RKO (cell line): ENCODE results near the gene CSNK1G3.
A peak's percentile ranks its signal among the peaks of the same experiment; 100 is the strongest.

Experiments
- DNase-seq: peaks from one replicate; pipeline ENCODE4 v3.0.0-alpha.2; 2016; ENCODE audit warnings: low spot score

Gene CSNK1G3

DNA sequence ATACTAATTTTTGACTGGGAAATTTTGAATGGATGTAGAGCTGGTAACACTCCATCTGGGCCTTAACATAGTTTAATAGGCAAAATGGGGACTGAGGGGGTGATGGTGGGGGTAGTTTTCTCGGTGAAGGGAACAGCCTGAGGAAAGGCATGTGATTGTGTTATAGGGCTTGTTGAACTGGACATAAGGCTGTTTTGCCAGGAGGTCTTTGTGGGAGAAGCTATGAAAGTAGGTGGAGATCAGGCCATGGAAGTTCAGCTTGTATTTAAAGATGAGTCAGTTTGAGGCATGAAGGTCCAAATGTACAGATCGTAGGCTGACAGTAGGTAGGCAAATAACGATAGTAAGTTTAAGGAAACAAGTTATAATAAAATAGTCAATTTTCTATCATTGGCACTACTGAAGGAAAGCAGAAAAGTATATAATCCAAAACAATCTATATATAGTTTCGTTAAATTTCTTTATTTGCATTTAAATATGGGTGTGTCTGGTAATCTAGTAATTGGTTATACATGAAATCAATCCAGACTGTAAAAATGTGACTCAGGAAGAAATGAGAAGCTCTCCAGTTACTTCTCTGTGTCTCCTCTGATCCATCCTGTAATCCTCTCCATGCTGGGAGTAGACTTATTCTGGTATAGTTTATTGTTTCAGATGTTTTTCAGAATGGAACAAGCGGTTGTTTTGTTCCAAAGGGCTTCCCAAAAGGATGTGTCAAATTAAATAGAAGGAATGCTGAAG, 2.8 kb downstream of the CSNK1G3 start:
- no peak for DNase-seq

DNA sequence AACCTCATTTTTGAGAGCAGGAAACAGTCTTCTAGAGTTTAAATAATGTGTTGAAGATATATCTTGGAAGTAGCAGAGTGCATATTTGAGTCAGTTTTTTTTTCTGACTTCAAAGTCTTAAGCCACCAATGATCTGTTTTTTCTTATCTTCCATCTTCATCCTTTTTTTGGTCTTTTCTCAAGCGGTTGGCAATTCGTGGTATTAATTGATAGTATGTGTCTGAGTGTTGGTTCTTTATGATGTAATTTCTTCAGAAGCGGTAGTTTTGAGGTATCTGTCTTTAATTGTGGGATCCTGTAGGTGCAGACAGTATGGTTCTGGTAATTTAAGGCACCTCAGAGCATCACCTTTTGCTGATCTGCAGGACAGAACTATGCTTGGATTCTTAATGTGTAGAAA, 3.9 kb downstream of the CSNK1G3 start:
- DNase-seq = no peak

DNA sequence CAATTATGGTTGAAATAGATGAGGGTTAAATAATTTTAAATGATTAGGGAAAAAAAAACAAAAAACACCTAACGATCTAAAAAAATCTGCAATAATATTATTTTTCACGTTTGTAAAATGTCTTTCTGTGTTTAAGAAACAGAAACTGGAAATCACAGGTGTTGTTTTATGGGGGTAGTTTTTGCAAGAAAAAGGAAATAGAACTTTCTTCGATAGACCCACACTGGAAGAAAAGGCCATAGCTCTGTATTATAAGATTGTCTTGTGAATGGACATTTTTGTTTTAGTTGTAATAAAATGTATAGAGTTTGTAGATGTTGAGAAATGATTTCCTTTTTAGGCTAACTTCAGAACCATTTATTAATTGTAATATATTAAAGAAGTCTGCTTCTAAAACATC, 5.5 kb downstream of the CSNK1G3 start:
- DNase-seq = no peak

DNA sequence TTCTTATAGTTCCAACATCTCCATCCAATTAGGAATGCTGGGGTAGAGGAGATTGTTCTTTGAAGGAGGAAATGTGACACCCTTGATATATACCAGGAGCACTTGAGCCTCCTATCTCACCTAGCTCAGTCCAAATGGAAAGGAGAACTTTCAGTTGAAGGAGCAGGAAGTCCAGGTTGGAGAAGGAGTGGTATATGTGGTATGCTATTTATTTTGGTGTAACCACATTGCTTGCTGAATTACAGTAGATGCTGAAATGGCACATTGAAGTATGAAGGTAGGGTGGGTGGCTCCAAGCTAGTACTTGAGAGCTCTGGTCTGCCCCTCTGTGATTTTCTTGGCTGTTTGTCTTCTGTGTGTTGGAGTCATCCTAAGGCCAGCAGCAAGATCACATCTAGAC, 6.1 kb downstream of the CSNK1G3 start:
- no peak for DNase-seq

DNA sequence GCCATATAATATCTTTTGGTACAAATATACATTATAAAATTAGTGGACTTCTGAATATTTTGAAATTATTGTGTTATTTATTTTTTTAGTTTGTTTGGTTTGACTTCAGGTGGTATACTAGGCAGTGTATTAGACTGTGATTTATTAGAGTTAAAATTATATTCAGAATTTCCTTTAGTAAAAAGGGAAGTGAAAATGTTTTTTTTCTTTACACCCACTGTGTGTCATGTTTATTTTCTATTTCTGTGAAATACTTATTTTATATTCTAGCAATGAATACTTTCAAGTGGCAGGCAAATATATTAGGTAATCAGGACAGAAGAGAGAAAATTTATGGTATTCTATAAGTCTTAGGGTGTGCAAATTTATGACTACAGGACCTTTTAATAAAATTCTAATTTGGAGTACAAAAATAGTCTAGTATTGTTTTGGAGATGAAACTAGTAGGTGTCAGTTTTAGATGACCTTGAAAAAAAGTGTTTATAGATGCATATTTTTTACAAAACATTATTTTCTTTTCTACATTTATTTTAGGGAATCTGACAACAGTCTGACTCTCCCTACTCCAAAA, 8.8 kb downstream of the CSNK1G3 start:
- no peak for DNase-seq

DNA sequence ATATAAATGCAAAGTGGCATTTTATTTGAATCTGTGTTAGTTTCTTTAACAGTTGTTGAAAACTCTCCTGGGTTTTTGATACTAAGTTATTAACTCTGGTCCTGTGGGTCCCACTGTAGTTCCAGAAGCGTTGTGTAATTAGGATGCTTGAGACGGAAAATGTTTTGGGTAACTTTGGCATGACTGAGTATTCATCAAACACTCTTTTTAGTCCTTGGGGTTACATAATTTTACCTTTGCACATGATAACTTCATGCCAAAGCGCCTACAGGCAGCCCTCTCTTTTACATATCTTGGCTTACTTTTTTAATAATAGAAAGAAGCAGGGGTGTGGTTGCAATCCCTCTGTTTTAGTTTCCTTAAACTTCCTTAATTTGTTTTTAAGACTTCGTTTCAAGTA, 12.2 kb downstream of the CSNK1G3 start:
- DNase-seq = no peak

DNA sequence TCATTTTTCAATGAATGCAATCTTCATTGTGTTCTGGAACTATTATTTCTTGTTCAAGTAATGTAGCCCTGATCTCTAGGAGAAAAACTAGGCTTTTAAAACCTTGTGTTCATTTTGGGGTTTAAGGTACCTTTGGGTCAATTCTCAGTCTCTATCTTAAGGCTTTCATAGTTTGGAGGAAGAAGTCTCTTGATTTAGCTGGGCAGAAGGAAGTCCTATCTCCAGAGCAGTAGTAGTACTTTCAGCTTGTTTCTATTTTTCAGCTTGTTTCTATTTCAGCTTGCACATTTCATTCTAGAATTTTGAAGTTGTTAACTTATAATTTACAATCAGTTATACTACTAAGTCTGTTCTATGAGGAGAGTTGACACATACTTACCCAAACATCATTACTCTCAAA, 15.2 kb downstream of the CSNK1G3 start:
- no peak for DNase-seq

DNA sequence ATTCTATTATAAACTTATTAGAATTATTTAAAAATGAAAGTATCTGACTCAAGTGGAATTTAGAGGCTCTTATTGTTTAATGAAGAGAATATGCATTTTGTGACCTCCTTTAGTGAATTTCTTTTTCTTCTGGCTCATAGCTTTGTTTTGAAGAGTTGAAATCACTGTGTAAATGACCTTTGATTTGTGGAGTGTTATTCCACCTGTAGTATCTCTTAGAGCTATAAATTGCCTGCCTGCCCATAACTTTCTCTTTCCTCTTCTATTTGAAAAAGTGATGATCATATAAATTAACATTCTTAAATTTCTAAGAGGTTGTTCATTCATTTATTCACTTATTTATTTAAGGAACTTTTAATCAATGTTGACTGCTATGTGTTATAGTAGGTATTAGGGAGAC, 16.1 kb downstream of the CSNK1G3 start:
- no peak for DNase-seq

DNA sequence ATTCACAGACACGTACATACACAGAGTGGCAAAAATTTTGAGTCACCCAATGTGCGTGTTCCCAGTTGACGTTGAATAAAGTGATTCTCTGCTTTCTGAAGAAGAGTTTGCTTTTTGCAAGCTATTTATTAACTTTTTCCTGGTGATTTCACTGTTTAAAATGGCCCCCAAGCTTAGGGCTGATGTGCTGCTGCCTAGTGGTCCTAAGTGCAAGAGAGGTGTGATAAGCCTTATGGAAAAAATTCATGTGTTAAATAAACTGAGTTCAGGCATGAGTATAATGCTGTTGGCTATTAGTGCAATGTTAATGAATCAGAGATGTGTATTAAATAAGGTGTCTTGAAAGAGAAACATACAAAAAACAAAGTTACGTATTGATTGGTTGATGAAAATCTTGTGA, 16.9 kb downstream of the CSNK1G3 start:
- DNase-seq = no peak

DNA sequence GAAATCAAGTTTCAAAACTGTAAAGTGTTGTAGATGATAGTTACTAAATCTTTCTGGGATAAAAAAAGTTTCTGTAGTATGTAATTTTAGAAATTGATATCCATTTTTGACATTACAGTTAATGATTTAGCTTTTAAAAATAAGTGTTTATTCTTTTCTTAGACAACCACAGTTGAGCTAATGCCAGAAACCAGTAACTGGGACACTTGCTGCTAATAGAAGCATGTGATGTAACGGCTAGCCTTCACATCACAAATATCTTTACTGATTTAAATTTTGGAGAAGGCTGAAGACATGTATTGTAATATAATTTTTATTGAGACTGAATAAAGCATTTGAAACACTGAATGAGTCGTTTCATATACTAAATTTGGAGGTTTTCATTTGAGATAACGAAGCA, 18.8 kb downstream of the CSNK1G3 start:
- DNase-seq = no peak

DNA sequence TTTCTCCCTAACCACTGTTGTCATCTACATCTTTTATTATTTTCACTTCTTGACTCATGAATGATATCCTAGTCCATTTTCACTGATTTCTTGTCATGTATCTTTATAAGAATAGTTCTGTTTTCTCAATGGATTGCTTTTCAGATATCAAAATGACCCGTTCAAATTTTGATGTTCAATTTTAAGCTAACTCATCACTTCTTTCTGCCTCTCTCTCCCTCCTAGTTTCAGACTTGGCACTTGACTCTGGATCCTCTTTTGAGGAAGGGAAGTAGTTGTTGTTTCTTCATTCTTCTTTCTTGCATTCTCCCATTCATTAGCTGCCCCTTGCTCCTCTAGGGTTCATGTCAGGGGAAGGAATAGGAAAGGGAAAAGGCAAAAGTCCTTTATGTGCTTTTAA, 23.7 kb downstream of the CSNK1G3 start:
- no peak for DNase-seq

DNA sequence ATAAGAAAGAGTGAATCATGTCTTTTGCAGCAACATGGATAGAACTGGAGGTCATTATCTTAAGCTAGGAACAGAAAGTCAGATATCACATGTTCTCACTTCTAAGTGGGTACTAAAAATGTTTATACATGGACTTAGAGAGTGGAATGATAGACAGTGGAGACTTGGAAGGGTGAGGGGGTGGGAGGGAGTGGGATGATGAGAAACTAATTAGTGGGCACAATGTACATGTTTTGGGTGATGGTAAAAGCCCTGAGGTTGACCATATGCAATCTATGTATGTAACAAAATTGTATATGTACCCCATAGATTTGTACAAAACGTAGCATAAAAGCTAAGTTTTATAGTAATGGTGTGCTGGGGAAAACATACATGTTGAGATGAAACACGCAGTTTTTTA, 25.3 kb downstream of the CSNK1G3 start:
- no peak for DNase-seq

DNA sequence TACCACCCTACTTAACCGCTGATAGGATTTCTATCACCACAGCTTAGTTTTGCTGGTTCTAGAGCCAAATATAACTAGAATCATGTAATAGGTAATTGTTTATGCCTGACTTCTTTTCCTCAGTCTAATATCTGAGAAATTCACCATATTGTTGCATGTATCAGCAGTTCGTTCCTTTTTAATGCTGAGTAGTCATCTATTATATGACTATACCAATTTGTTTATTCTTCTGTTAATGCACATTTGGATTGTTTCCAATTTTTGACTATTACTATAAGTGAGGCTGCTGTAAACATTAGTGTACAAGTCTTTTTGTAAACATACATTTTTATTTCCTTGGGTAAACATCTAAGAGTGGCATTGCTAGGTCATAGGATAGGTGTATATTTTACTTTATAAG, 25.9 kb downstream of the CSNK1G3 start:
- DNase-seq = no peak

DNA sequence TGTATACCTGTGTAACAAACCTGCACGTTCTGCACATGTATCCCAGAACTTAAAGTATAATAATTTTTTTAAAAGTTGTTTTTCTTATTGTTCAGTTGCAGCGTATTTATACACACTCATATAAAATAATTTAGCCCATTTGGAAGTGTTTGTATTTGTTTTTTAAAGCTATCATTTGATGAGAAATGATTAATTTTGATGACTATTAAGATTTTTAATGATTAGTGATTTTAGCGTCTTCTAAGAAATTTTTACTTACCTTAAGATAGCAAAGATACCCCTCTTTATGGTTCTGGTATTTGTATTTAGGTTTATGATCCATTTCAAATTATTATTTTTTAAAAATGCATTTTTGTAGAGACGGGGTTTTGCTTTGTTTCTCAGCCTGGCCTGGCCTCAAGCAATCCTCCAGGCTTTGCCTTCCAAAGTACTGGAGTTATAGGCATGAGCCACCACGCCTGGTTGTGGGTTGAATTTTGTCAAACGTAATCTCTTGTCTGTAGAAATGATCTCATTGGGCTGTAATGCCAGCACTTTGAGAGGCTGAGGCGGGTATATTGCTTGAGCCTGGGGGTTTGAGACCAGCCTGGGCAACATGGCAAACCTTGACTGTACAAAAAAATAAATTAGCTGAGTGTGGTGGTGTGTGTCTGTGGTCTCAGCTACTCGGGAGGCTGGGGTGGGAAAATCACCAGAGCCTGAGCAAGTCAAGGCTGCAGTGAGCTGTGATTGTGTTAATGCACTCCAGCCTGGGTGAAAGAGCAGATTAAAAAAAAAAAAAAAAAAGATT, 26.9 kb downstream of the CSNK1G3 start:
- DNase-seq = no peak

DNA sequence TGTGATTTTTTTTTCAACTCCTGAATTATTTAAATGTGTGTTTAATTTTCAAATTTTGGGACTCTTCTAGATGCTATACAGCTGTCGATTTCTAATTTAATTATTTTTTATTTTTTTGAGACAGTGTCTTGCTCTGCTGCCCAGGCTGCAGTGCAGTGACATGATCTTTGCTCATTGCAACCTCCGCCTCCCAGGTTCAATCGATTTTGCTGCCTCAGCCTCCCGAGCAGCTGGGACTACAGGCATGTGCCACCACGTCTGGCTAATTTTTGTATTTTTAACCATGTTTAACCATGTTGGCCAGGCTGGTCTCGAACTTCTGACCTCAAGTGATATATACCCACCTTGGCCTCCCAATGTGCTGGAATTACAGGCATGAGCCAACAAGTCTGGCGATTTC, 28.6 kb downstream of the CSNK1G3 start:
- no peak for DNase-seq

DNA sequence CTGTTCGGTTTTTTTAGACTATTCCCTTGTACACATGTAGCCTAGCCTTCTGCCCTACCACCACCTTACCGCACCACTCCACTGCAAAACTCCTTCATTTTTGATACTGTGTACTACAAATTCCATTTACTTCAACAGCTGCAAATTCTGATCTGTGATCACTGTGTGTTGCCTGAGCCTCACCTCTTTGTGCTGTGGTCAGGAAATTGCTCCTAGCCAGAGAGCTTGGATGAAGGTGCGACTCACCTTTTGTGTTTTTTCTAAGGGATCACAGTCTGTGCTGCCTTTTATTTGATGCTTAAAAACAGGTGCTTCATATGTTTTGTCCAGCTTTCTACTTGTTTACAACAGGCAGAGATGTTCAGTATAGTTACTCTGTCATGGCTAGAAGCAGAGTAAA, 31.5 kb downstream of the CSNK1G3 start:
- DNase-seq = no peak

DNA sequence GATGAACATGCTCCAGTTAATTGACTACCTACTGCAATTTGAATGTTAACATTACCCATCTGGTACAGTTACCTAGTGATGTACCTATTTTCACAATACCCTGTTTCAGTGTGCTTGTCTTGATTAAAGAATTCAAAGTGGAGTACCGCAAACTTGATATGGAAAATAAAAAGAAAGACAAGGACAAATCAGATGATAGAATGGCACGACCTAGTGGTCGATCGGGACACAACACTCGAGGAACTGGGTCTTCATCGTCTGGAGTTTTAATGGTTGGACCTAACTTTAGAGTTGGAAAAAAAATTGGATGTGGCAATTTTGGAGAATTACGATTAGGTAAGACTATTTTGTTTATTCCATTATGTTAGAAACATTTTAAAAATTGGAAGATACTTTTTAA, 33.5 kb downstream of the CSNK1G3 start:
- DNase-seq = peak; percentile 37

DNA sequence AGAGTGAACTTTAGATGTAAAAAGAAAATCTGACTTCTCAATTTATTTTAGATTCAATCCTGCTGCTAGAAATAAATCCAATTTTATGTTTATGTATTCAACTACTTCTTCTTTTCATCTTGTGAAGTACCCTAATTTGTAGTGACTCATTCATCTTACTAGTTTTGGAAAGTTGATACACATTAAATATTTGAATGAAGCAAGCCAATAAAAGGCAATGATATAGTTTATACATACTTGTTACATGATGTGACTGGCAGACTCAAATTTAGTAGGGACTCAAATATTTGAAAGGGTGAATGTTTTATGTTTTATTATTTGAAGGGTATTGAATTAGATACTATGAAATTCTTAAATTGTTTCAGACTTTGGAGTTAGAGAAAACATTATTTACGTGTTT, 34.7 kb downstream of the CSNK1G3 start:
- DNase-seq = no peak

DNA sequence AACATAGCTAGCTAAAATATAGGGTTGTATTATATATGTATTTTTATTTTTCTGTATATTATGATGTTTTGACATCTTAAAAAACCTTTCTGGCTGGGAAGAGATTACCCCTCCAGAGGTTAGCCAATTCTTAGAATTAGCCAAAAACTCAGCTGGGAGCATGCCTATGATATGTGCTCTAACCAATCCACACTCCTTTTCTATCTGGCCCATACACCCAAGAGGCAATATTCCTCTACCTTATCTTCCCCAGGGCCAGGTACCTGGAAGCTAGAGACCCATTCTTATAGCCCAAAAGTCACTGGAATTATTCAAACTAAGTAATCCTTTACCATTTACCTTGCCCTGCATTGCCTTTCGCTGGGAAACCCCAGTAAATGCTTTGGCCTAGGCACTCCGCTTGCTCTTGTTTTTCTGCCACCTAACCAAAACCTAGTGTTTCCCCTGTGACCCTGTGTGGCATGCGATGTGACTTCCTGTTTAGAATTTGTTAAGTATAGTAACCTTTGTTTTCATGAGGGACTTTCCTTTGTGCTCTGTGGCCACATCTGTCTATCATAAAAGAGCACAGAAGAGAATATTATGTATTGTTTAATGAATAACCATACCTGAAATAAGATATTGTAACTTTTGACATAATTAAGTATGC, 37.4 kb downstream of the CSNK1G3 start:
- DNase-seq = no peak

DNA sequence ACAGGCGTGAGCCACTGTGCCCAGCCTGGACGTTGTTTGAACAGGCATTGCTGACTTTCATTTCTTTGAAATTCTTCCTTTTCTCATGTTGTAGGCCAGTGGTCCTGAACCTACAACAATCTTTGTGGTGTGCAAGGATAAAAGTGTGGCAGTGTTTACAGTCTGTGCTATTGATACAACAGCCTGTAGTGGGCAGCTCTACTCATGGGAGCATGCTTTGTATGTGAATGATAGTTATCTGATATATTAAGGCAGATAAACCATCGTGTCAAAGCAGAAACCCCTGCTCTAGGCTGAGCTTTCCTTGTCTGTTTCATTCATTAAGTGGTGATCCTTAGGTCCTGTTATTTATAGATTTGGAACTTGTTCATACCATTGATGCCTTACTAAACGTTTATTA, 42.6 kb downstream of the CSNK1G3 start:
- DNase-seq = no peak

DNA sequence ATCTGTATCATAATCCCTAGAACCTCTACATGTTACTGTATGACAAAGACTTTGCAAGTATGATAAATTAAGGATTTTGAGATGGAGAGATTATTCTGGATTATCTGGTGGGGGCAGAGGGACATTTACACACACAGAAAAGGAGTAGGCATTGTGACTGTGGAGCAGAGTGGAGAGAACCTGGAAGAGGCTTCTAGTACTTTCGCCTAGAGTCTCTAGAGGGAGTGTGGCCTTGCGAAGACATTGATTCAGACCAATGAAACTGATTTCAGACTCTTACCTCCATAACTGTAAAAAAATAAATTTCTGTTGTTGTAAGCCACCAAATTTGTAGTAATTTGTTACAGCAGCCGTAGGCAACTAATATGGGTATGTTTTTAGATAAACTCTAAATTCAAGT, 45.9 kb downstream of the CSNK1G3 start:
- DNase-seq = no peak

DNA sequence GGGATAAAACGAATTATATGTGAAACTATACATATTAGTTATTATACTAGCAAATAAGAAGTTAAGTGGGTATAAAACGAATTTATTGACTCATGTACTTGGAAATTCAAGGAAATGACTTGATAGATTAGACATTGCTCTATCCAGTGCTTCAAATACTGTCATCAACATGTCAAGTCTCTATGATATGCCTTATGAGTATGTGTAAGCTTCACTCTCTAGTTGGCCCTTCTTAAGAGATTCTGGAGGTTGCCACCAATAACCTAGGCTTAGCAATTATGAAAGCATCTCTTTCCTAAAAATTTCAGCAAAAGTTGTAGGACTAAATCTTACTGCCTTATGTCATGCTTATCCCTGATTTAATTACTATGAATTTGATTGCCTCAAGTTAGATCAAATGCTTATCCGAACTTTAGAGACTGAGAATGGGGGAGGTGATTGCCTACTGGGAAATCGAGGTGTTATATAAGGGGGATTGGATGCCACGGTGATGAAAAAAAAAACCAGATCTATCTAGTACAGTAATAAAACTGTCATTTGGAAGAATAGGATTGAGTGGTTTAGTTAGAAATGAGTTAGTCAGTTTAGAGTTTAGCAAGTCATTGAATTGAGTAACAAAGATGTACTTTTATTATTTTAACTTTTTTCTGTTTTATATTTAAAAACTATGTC, 46.9 kb downstream of the CSNK1G3 start:
- no peak for DNase-seq

DNA sequence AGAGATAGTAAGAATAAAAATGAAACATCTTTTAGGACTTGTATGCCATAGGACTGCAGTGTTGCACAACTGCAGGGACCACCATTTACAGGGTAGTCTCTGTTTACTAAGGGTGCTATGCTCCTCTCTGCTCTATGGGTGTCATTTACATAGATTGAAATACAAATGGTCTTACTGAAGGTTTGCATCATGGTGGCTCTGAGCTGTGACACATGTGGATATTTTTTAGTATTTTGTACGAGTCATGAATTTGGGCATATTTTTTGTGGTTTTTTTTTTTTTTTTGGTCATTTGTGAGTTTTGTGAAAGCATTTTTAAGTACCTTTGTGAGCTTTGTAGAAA, 47.4 kb downstream of the CSNK1G3 start:
- no peak for DNase-seq
